ENCODE results near the gene TEX35. TPM values are rescaled to one million over a fixed set of nuclear protein-coding genes. Genes with fewer than 3 reads are reported as not detected.

The TEX35 gene
- total RNA-seq, 4 donors from 2014 or later: 1.4 TPM; not detected in 3

DNA sequence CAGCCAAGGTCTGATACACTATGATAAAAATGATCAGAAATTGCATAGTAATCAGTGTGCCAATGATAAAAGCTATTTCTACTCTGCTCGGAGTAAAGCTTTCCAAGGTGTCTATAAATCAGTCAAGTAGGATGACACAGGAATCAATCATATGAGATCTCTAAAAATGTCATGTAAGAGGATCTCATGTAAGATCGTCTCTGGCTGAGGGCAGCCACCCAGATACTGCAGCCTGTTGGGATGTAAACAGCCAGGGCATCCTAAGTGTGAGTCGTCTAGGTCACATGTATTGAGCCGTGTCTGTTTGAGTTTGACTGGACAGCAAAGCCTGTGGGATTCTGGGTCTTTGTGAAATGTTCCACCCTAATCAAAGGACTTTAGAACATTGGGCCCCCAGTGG lies 2.8 kb upstream of the TEX35 start:
- no peak overlapping the region for H3K4me3 ChIP-seq (ENCODE audit: low read depth, poor library complexity, severe bottlenecking)
- DNase-seq (ENCODE audit: low spot score in 2 of 2): no peak
- TF ChIP-seq, protein P1, sequence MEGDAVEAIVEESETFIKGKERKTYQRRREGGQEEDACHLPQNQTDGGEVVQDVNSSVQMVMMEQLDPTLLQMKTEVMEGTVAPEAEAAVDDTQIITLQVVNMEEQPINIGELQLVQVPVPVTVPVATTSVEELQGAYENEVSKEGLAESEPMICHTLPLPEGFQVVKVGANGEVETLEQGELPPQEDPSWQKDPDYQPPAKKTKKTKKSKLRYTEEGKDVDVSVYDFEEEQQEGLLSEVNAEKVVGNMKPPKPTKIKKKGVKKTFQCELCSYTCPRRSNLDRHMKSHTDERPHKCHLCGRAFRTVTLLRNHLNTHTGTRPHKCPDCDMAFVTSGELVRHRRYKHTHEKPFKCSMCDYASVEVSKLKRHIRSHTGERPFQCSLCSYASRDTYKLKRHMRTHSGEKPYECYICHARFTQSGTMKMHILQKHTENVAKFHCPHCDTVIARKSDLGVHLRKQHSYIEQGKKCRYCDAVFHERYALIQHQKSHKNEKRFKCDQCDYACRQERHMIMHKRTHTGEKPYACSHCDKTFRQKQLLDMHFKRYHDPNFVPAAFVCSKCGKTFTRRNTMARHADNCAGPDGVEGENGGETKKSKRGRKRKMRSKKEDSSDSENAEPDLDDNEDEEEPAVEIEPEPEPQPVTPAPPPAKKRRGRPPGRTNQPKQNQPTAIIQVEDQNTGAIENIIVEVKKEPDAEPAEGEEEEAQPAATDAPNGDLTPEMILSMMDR (IDR thresholded peaks at IDR 0.05): no peak
- TF ChIP-seq POLR2A (IDR thresholded peaks at IDR 0.05): no peak
- WGBS, 2 donors: 59 to 71% methylated on average over 4 of the region's 4 CpGs
- intact Hi-C loops (cut with DNase I; ENCODE audit: low total_unique reads): loop anchor here (10.0 kb wide), 1 partner anchor 195 kb away; no protein-coding TSS in a partner anchor

DNA sequence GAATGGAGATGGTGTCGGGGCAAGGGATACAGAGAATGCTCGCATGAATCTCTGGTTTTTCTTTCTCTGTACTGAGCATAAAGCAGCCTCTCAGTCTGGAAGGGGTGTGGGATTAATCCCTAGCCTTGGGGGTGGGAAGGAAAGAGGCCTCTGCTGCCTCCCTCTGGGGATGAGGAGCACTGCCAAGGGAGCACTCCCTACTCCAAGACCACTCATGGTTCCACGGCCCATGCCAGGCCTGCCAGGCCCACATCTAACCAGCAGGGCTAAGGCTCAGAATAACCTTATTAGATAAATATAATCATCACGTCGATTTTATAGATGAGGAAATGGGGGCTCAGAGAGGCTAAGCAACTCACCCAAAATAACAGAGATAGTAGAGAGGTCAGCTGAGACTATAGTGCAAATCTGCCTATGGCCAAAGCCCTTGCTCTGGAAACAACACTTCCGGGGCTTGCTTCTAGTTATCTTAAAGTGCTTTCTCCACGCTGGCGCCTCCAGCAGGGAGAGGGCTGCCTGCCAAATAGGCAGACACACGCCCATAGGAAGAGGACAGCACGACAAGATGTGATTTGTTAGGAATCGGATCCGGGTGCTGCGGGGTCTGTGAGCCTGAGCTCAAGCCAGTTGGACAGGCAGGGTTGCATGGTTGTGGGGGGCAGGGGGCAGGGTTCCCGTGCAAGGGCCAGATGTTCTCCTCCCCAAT lies 522 bp downstream of the TEX35 start:
- intact Hi-C loops (cut with DNase I; ENCODE audit: low total_unique reads): loop anchor here (10.0 kb wide), 1 partner anchor 199 kb away; no protein-coding TSS in a partner anchor
- 33 to 52% methylated on average over 14 of the region's 14 CpGs for WGBS, 2 donors
- no peak overlapping the region for H3K4me3 ChIP-seq (ENCODE audit: low read depth, poor library complexity, severe bottlenecking)
- no peak for DNase-seq (ENCODE audit: low spot score in 2 of 2)
- TF ChIP-seq, protein P1 (IDR thresholded peaks at IDR 0.05): no peak
- no peak for TF ChIP-seq POLR2A (IDR thresholded peaks at IDR 0.05)

DNA sequence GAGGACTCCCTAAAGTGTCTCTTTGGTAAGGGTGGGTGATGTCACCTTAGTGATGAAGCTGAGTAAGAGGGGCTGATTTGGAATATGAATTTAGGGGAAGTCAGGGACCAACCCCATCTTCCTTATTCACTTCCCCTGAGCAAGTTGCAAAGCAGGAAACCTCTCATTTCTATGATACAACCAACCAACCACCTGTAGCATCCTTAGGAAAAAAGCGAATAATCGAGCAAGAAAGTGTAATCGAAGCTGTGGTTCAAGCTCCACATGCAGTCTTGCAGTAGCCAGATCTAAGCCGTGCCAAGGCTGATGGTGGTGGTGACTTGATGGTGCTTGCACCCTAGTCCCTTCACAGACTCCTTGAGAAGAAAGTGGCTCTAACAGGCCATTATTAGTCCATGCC lies 3.2 kb downstream of the TEX35 start:
- TF ChIP-seq POLR2A (IDR thresholded peaks at IDR 0.05): no peak
- TF ChIP-seq, protein P1 (IDR thresholded peaks at IDR 0.05): no peak
- no peak for DNase-seq (ENCODE audit: low spot score in 2 of 2)
- 93 to 96% methylated on average over 4 of the region's 4 CpGs for WGBS, 2 donors
- H3K4me3 ChIP-seq (ENCODE audit: low read depth, poor library complexity, severe bottlenecking): no peak overlapping the region
- intact Hi-C loops (cut with DNase I; ENCODE audit: low total_unique reads): loop anchor here (10.0 kb wide), 1 partner anchor 201 kb away; no protein-coding TSS in a partner anchor

DNA sequence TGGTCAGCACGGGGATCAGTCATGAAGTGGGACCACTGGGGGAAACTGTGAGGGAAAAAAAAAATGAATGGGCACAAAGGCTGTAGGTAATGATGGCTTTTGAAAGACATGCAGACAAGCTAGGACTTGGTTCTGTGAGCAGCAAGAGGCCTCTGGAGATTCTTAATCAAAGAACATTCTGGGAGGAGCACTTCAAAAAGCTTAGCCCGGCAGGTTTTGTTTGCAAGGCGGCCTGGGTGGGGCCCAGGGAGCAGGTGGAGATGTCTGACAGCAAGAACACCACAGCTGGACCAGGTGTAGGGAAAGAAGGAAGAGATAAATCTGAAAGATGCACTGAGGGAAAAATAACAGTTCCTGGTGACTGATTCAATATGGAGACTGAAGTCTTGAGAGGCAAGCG lies 6.0 kb downstream of the TEX35 start:
- 40 to 44% methylated on average over 4 of the region's 4 CpGs for WGBS, 2 donors
- no peak for TF ChIP-seq POLR2A (IDR thresholded peaks at IDR 0.05)
- TF ChIP-seq, protein P1 (IDR thresholded peaks at IDR 0.05): no peak
- DNase-seq (ENCODE audit: low spot score in 2 of 2): no peak
- intact Hi-C loops (cut with DNase I; ENCODE audit: low total_unique reads): loop anchor here (10.0 kb wide), 1 partner anchor 204 kb away; no protein-coding TSS in a partner anchor
- H3K4me3 ChIP-seq (ENCODE audit: low read depth, poor library complexity, severe bottlenecking): no peak overlapping the region

DNA sequence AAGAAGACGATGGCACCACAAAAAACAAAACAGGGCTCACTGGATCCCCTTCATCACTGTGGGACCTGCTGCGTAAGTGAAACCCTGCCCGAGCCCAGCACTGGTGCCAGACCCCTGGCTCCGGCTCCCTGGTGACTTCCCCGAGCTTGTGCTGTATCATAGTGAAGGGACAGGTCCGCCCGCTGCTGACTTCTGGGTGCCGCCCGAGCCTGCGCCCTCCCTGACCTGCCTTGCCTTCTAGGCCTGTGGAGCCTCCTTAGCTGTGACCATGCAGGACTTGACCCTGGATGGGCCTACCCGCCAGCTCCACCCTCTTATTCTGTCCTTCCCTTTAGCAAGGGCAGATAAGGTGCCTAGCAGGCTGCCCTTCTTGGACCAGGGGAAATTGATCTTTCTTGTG lies 7.9 kb downstream of the TEX35 start:
- TF ChIP-seq, protein P1 (IDR thresholded peaks at IDR 0.05): no peak
- TF ChIP-seq POLR2A (IDR thresholded peaks at IDR 0.05): no peak
- intact Hi-C loops (cut with DNase I; ENCODE audit: low total_unique reads): no loop called here
- no peak overlapping the region for H3K4me3 ChIP-seq (ENCODE audit: low read depth, poor library complexity, severe bottlenecking)
- DNase-seq (ENCODE audit: low spot score in 2 of 2): no peak
- 97% methylated on average over 11 of the region's 11 CpGs for WGBS, 2 donors
